Measurements from ENCODE around the gene MORN3.

DNA sequence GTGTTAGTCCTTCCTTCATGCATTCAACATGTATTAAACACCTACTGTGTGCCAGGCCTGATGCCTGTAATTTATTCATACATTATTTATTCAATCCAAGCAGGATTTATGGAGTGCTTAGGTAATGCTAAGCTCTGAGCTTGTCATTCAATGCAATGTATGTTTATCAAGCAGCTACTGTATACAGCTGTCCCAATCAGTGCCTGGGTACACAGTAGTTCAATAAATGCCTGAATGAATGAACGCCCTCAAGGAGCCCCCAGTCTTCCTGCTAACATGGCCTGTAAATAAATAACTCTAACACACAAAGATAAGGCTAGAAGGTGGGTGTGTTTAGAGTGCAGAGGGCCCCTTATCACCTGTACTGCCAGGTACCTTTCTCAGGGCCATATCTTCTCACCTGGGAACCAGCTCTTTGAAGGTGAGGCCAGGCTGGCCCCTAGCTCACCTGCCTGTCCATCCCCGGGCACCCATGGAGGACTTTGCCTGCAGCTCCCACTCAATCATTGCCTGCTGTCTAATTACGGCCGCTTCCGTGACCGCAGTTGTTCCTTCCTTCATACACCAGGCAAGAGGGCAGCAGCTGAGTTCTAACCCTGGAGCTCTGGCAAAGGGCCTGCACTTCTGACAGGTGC, 68.6 kb downstream of the MORN3 start:
- TF ChIP-seq ELF1 (IDR thresholded peaks at IDR 0.05; ENCODE audit: borderline replicate concordance, low read depth) (no peak), CTCF (IDR thresholded peaks at IDR 0.05 in 2 of 3, conservative IDR thresholded peaks at IDR 0.05 in 1 of 3; ENCODE audit: borderline replicate concordance in 1 of 3, insufficient read depth in 1 of 3, low read depth in 2 of 3, low read length in 2 of 3) (no peak), CBX3 (IDR thresholded peaks at IDR 0.05; ENCODE audit: low read depth) (no peak), POLR2A (IDR thresholded peaks at IDR 0.05; ENCODE audit: borderline replicate concordance, extremely low read depth, insufficient read depth, insufficient read length) (no peak), SIN3A (IDR thresholded peaks at IDR 0.05; ENCODE audit: low read depth) (no peak), EZH2 (IDR thresholded peaks at IDR 0.05) (no peak), EGR1 (IDR thresholded peaks at IDR 0.05; ENCODE audit: low read depth) (no peak), ZNF274 (IDR thresholded peaks at IDR 0.05; ENCODE audit: low read depth, low read length) (no peak)
- TF ChIP-seq, protein P1, sequence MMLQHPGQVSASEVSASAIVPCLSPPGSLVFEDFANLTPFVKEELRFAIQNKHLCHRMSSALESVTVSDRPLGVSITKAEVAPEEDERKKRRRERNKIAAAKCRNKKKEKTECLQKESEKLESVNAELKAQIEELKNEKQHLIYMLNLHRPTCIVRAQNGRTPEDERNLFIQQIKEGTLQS (IDR thresholded peaks at IDR 0.05) = no peak
